ENCODE results near the gene CILP2. TPM values are rescaled to one million over a fixed set of nuclear protein-coding genes. Genes with fewer than 3 reads are reported as not detected.

Gene CILP2
- total and polyA plus RNA-seq, 2 of the 4 experiments (the other 2 are of a cell fraction), result 0.18 to 0.87 TPM

- Histone ChIP-seq H2AK5ac (ENCODE audit: low read depth, low read length) (no peak overlapping the region), H3K56ac (ENCODE audit: extremely low read depth, insufficient read depth, low read length) (no peak overlapping the region), H3K79me1 (ENCODE audit: low read depth in 1 of 2, low read length in 2 of 2) (no peaks in the 10 kb centered on the region), H3K4ac (ENCODE audit: low read depth, low read length) (no peak overlapping the region), H4K8ac (ENCODE audit: low read depth in 2 of 2, low read length in 2 of 2) (no peak overlapping the region), H2BK20ac (ENCODE audit: low read depth, low read length) (no peak overlapping the region), H4K5ac (ENCODE audit: low read depth, low read length) (no peak overlapping the region), H2AK9ac (replicated peaks; ENCODE audit: low read depth, low read length, poor library complexity) (no peak overlapping the region), H3K9me3 (ENCODE audit: control insufficient read depth, insufficient read depth, low read length) (no peaks in the 10 kb centered on the region), H3K18ac (ENCODE audit: low read depth, low read length) (no peak overlapping the region), H3K27me3 (ENCODE audit: control insufficient read depth, insufficient read depth, low read length) (no peaks in the 10 kb centered on the region), H3K4me1 (ENCODE audit: control insufficient read depth, insufficient read depth, low read length) (peaks cover 5% of the 10 kb centered on the region), H4K20me1 (ENCODE audit: insufficient read depth, low read length) (no peaks in the 10 kb centered on the region; the same call in 1 of the 2 replicates), H2BK15ac (ENCODE audit: low read depth, low read length) (0 out of 3 replicates have a peak overlapping the region, but pooled peaks have one; percentile 59), H3K4me2 (ENCODE audit: low read depth, low read length) (no peak overlapping the region), H3K9ac (ENCODE audit: low read depth, low read length) (no peak overlapping the region), H3K14ac (replicated peaks; ENCODE audit: low read depth, low read length) (no peak overlapping the region), H3K36me3 (ENCODE audit: control insufficient read depth, insufficient read depth, low read length) (peaks cover 2% of the 10 kb centered on the region; the same call in 1 of the 2 replicates), H2AFZ (replicated peaks; ENCODE audit: low read length, poor library complexity) (no peak overlapping the region), H2BK5ac (ENCODE audit: low read depth, low read length, poor library complexity, severe bottlenecking) (no peak overlapping the region), H3K9me1 (ENCODE audit: insufficient read depth, low read length) (no peaks in the 10 kb centered on the region), H3K27ac (ENCODE audit: insufficient read depth, low read length) (no peak overlapping the region), H4K91ac (ENCODE audit: insufficient read depth, low read depth, low read length) (no peak overlapping the region), H3K4me3 (ENCODE audit: insufficient read depth, low read depth, low read length) (no peak overlapping the region), H2BK120ac (ENCODE audit: low read depth, low read length) (no peak overlapping the region), H3K23ac (ENCODE audit: low read depth, low read length) (no peak overlapping the region)
- ChIA-PET CTCF (interaction anchor here (0.9 to 1.3 kb wide), 2 partner anchors 13 to 35 kb away, joined by 3 to 5 read pairs; no protein-coding TSS in a partner anchor), POLR2A (ENCODE audit: unreplicated experiment) (no interaction called here)
- BruUV-seq (replicated peaks), result no TSS peak
- in situ Hi-C loops (cut with MboI; ENCODE audit: low sequenced_read_pairs) (no loop called here), dilution Hi-C loops (cut with HindIII; ENCODE audit: low sequenced_read_pairs, unreplicated experiment) (no loop called here), intact Hi-C loops (cut with micrococcal nuclease) (loop anchor here (5.0 kb wide), 1 partner anchor 50 kb away; the partner anchor contains the start of gene PBX4)
- TF ChIP-seq MAFK (IDR thresholded peaks at IDR 0.05; ENCODE audit: low read depth, low read length) (no peak), RFX5 (IDR thresholded peaks at IDR 0.05; ENCODE audit: low read depth, low read length) (no peak), ELK1 (IDR thresholded peaks at IDR 0.05; ENCODE audit: borderline replicate concordance, low read depth, low read length) (no peak), CTCF (conservative IDR thresholded peaks at IDR 0.05; ENCODE audit: low read depth, low read length) (no peak), RAD21 (IDR thresholded peaks at IDR 0.05; ENCODE audit: low read length) (no peak)
- no peak for ATAC-seq (ENCODE audit: low read depth)
- WGBS, 2 experiments (ENCODE audit: extremely low coverage in 2 of 2, insufficient read length in 1 of 2), result 67% methylated on average over 1 of the region's 3 CpGs; no CpG with 5 or more reads in 1 of the 2 experiments
- no peak for DNase-seq
Measured at GRCh38 chr19:19567391-19567790, 29.3 kb downstream of the CILP2 start.

All from IMR-90 (cell line).